SK-N-SH (cell line): Measurements from ENCODE around the gene STAB1.
"Not testable (repeated sequence)": the region's sequence is repeated elsewhere in the genome, so short reads cannot be mapped to it uniquely, and the experiment has no call there.

ENCODE experiments used
- CTCF ChIP-seq: fragments of 200-600 bp; sonication (generic); IDR thresholded peaks from 2 replicates; pipeline ENCODE4 v1.6.1; 2017; ENCODE audit warnings: antibody characterized with exemption, mild to moderate bottlenecking, moderate library complexity
- ELF1 ChIP-seq: IDR thresholded peaks from 2 replicates; pipeline ENCODE4 v1.4.0; 2012
- EP300 ChIP-seq, 2 experiments: IDR thresholded peaks; 2 replicates each; pipeline versions ENCODE4 v1.4.0 to v1.6.1; 2012; ENCODE audit warnings: borderline replicate concordance in 1 of 2, low read depth in 1 of 2, low read length in 1 of 2
- FOXM1 ChIP-seq: IDR thresholded peaks from 2 replicates; pipeline ENCODE4 v1.4.0; 2012; ENCODE audit warnings: low read depth, mild to moderate bottlenecking
- GABPA ChIP-seq: IDR thresholded peaks from 2 replicates; pipeline ENCODE4 v1.4.0; 2012; ENCODE audit warnings: low read depth, mild to moderate bottlenecking
- MAX ChIP-seq: IDR thresholded peaks from 2 replicates; pipeline ENCODE4 v1.4.0; 2012; ENCODE audit warnings: low read depth
- POLR2AphosphoS5 ChIP-seq: IDR thresholded peaks from 2 replicates; pipeline ENCODE4 v1.6.1; 2012; ENCODE audit warnings: low read depth, low read length
- RAD21 ChIP-seq: IDR thresholded peaks from 2 replicates; pipeline ENCODE4 v1.6.1; 2012; ENCODE audit warnings: mild to moderate bottlenecking, low read length
- RCOR1 ChIP-seq: fragments of 150-350 bp; IDR thresholded peaks from 2 replicates; pipeline ENCODE4 v1.6.1; 2017; ENCODE audit warnings: antibody characterized with exemption, low read length
- TAF1 ChIP-seq: IDR thresholded peaks from 2 replicates; pipeline ENCODE4 v1.6.1; 2012; ENCODE audit warnings: low read depth, mild to moderate bottlenecking, low read length, moderate library complexity, borderline replicate concordance

- TF ChIP-seq CTCF; RCOR1; ELF1; FOXM1; TAF1; EP300 (IDR thresholded peaks at IDR 0.05; ENCODE audit: borderline replicate concordance in 1 of 2, low read depth in 1 of 2, low read length in 1 of 2); RAD21; MAX; GABPA; POLR2AphosphoS5: not testable (repeated sequence)
These were observed 31.5 kb downstream of the STAB1 start for GRCh38 chr3:52526671-52527038.
